ENCODE measurements around the gene PGF. TPM values are rescaled to one million over a fixed set of nuclear protein-coding genes. Genes with fewer than 3 reads are reported as not detected.

PGF gene
- total RNA-seq, 1 experiment from 2014 or later: 6.4 TPM

GRCh38 chr14:74909501-74909900 is 45.9 kb downstream of the PGF start:
- Histone ChIP-seq H3K27me3 (ENCODE audit: insufficient read depth, low read length) (no peaks in the 10 kb centered on the region), H3K9ac (ENCODE audit: low read length) (no peak overlapping the region), H3K9me3 (ENCODE audit: control insufficient read depth in 1 of 2, insufficient read depth in 1 of 2, low read depth in 1 of 2, low read length in 2 of 2) (no peaks in the 10 kb centered on the region), H3K4me3 (replicated peaks in 1 of 2; ENCODE audit: low read depth in 1 of 2, low read length in 2 of 2) (no peak overlapping the region), H4K20me1 (ENCODE audit: insufficient read depth) (no peaks in the 10 kb centered on the region), H3K9me2 (ENCODE audit: insufficient read depth) (no peaks in the 10 kb centered on the region), H3K27ac (ENCODE audit: low read depth, low read length) (no peak overlapping the region), H3K4me2 (ENCODE audit: low read length) (no peak overlapping the region), H3K4me1 (ENCODE audit: control insufficient read depth in 1 of 2, insufficient read depth in 2 of 2, low read length in 2 of 2) (peaks cover 12 to 24% of the 10 kb centered on the region in 2 experiments; a peak in 3 of 4 replicates), H2AFZ (ENCODE audit: low read depth, low read length, poor library complexity, severe bottlenecking) (no peak overlapping the region), H3K36me3 (ENCODE audit: control insufficient read depth in 1 of 2, insufficient read depth in 2 of 2, low read length in 2 of 2) (peaks cover 0 to 3% of the 10 kb centered on the region in 2 experiments; a peak in 3 of 4 replicates), H3K79me2 (ENCODE audit: insufficient read depth, low read length) (no peaks in the 10 kb centered on the region)
- no peak for DNase-seq (ENCODE audit: low read depth, low spot score)
- ChIA-PET RAD21 (ENCODE audit: low non-redundant PET in 1 of 2, low total read pairs in 2 of 2, uncharacterized antibody in 2 of 2, unreplicated experiment in 2 of 2) (no interaction called here), CTCF (no interaction called here), POLR2A (no interaction called here)
- ATAC-seq: no peak
- BruUV-seq (replicated peaks): no TSS peak
- TF ChIP-seq EZH2phosphoT487 (IDR thresholded peaks at IDR 0.05; ENCODE audit: borderline replicate concordance): no peak
- TF ChIP-seq RAD21 (IDR thresholded peaks at IDR 0.05; ENCODE audit: low read depth): no peak
- no peak for TF ChIP-seq POLR2AphosphoS5 (IDR thresholded peaks at IDR 0.05; ENCODE audit: low read depth, low read length)
- no peak for TF ChIP-seq ZNF274 (IDR thresholded peaks at IDR 0.05; ENCODE audit: low read depth, low read length)
- TF ChIP-seq ATF3 (IDR thresholded peaks at IDR 0.05): no peak
- intact Hi-C loops (cut with micrococcal nuclease): no loop called here

- ATAC-seq (no peak), DNase-seq (ENCODE audit: low read depth, low spot score) (no peak)
- Histone ChIP-seq H3K4me2 (ENCODE audit: low read length) (no peak overlapping the region), H3K27ac (ENCODE audit: low read depth, low read length) (no peak overlapping the region), H3K27me3 (ENCODE audit: insufficient read depth, low read length) (no peaks in the 10 kb centered on the region), H2AFZ (ENCODE audit: low read depth, low read length, poor library complexity, severe bottlenecking) (no peak overlapping the region), H3K9ac (ENCODE audit: low read length) (no peak overlapping the region), H3K9me2 (ENCODE audit: insufficient read depth) (no peaks in the 10 kb centered on the region), H3K9me3 (ENCODE audit: control insufficient read depth in 1 of 2, insufficient read depth in 1 of 2, low read depth in 1 of 2, low read length in 2 of 2) (no peaks in the 10 kb centered on the region), H3K79me2 (ENCODE audit: insufficient read depth, low read length) (no peaks in the 10 kb centered on the region), H4K20me1 (ENCODE audit: insufficient read depth) (no peaks in the 10 kb centered on the region), H3K4me3 (replicated peaks in 1 of 2; ENCODE audit: low read depth in 1 of 2, low read length in 2 of 2) (no peak overlapping the region), H3K36me3 (ENCODE audit: control insufficient read depth in 1 of 2, insufficient read depth in 2 of 2, low read length in 2 of 2) (peaks cover under 1 to 3% of the 10 kb centered on the region in 2 experiments; a peak in 3 of 4 replicates), H3K4me1 (ENCODE audit: control insufficient read depth in 1 of 2, insufficient read depth in 2 of 2, low read length in 2 of 2) (peaks cover 12 to 24% of the 10 kb centered on the region in 2 experiments; a peak in 3 of 4 replicates)
- intact Hi-C loops (cut with micrococcal nuclease): no loop called here
- RAD21 ChIA-PET (ENCODE audit: low non-redundant PET in 1 of 2, low total read pairs in 2 of 2, uncharacterized antibody in 2 of 2, unreplicated experiment in 2 of 2): no interaction called here
- CTCF ChIA-PET: interaction anchor here (1.4 to 5.5 kb wide), 2 partner anchors 13 to 48 kb away, joined by 4 to 94 read pairs; no protein-coding TSS in a partner anchor
- TF ChIP-seq POLR2AphosphoS5 (IDR thresholded peaks at IDR 0.05; ENCODE audit: low read depth, low read length) (no peak), EZH2 (IDR thresholded peaks at IDR 0.05) (no peak), ELF1 (IDR thresholded peaks at IDR 0.05; ENCODE audit: borderline replicate concordance, low read depth) (no peak), POLR2A (IDR thresholded peaks at IDR 0.05; ENCODE audit: borderline replicate concordance, extremely low read depth, insufficient read depth, insufficient read length) (no peak), ZFX (IDR thresholded peaks at IDR 0.05) (no peak), RAD21 (IDR thresholded peaks at IDR 0.05; ENCODE audit: low read depth) (no peak), CEBPB (IDR thresholded peaks at IDR 0.05; ENCODE audit: low read depth) (no peak), FOSL1 (IDR thresholded peaks at IDR 0.05; ENCODE audit: low read depth) (no peak), CTCF (IDR thresholded peaks at IDR 0.05 in 2 of 3, conservative IDR thresholded peaks at IDR 0.05 in 1 of 3; ENCODE audit: borderline replicate concordance in 1 of 3, insufficient read depth in 1 of 3, low read depth in 2 of 3, low read length in 2 of 3) (no peak), SIN3A (IDR thresholded peaks at IDR 0.05; ENCODE audit: low read depth) (no peak)
- no TSS peak for BruUV-seq (replicated peaks)
- POLR2A ChIA-PET: no interaction called here
Measured at GRCh38 chr14:74908861-74909341, 46.5 kb downstream of the PGF start.
